Putamen (tissue), 1 donor: ENCODE measurements around the gene LCP2.
"Not testable (repeated sequence)": the region's sequence is repeated elsewhere in the genome, so short reads cannot be mapped to it uniquely, and the experiment has no call there.

Experiments used
- DNase-seq: peaks from one replicate; pipeline ENCODE4 v3.0.0-alpha.2; 2016; ENCODE audit warnings: low spot score

LCP2 gene

DNA sequence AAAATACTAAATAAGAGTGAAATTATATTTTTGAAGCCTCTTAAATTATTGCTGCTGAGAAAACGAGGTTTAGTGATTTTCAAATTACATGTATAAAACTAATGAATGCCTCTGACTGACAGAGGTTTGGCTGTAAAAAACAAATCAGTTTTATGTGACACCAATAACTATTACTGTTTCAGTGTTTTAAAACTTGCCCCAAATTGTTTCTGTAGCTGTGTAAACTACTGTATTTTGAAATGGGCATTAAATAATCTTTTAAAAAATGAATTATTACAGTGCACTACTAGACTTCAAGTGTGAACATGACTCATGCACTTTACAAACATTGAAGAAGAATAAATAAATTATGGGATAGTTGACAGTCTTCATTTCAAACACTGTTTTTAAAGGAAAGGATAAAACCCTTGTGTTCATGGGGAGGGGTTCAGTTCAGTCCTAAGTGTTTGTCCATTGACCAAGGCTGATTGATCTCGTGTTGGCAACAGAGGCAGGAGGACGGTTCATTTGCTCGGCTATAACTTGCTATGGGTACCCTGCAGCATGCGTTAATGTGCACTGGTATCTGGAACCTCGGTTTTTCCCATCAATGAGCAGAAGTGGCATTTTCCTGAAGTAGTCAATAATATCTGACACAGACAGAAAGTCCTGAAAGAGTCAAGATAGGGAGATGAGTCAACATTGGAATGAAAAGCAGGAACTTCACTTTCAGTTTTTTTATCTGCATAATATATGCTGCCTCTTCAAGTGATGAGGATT is 49.2 kb downstream of the LCP2 start:
- DNase-seq: no peak

DNA sequence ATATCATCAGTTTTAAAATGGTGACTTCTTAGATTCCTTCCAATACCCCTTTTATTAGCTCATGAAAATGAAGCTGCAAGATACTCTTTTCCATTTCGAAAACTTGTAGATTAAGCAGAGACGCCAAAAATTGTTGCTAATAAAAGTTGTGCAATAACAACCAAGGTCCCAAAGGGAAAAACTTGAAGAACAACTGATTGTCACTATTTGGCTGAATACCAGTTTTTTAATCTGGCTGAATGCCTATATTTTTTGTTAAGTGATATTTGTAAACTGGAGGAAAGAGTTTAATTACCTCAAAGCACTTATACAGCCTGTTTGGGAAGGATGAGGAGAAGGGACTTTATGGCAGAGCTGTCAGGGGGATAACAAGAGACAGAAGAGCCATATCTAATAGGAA is 50.2 kb downstream of the LCP2 start:
- no peak for DNase-seq

DNA sequence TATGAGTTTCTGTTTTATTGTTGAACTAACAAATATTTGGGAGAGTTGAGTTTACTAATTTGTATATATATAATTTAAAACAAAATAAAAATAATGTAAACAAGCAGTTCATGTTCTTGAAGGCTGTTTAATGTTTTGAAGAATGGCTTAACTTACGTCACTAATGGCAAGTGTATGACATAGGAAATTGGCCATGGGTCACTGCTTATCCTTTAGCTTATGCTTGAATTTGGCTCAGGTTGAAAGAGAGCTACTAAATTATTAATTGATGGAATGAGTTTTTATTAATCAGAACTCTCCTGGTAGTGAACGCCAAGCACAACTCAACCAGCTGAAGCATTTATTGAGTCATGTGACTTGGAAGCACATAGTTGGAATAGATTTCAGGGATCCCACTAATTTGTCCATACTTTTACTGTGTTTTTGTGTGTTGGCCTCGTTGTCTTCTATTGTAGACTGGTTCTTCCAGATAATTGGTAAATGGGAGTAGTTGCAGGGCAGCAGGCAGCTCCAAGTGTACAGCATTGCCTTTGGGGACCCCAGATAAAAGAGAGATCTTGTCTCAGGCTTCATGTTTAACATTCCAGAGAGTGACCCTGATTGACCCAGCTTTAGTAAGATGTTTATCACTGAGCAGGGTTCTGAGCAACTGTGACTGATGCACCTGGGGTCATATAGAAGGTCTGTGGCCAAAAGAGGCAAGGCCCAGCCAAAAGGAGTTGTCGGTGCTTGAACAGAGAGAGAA is 51.3 kb downstream of the LCP2 start:
- no peak for DNase-seq

DNA sequence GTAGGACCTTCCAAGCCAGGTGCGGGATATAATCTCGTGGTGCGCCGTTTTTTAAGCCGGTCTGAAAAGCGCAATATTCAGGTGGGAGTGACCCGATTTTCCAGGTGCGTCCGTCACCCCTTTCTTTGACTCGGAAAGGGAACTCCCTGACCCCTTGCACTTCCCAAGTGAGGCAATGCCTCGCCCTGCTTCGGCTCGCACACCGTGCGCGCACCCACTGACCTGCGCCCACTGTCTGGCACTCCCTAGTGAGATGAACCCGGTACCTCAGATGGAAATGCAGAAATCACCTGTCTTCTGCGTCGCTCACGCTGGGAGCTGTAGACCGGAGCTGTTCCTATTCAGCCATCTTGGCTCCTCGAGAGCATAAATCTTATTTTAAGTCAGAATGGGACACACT is 52.1 kb downstream of the LCP2 start:
- DNase-seq: not testable (repeated sequence)

DNA sequence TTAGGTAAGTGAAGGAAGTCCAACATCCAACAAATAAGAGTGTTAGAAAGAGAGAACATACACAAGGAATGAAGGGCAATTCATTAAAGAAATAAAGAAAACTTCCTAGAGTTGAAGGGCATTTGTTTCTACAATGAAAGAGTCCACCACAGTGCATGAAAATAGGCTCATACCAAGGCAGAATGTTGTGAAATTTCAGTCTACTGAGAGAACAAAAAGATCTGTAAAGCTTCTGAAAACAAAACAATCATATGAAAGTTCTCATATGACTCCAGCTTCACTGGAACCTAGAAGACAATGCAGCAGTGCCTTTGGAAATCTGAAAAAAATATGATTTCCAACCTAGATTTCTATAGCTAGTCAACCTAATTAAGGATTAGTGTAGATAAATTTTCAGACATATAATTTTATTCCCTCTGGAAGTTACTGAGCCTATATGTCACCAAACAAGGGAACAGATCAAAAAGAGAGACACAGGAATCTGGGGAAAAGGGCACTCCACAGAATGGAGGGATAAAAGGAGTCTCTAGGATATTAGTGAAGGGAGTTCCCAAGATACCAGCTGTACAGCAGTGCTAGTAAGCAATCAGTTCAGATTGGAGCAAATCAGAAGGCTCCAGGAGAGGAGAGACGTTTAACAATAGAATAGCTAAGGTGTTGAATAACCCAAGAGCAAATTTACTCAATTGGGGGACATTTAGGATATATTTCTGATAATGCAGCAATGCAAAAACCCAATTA is 59.0 kb downstream of the LCP2 start:
- no peak for DNase-seq

DNA sequence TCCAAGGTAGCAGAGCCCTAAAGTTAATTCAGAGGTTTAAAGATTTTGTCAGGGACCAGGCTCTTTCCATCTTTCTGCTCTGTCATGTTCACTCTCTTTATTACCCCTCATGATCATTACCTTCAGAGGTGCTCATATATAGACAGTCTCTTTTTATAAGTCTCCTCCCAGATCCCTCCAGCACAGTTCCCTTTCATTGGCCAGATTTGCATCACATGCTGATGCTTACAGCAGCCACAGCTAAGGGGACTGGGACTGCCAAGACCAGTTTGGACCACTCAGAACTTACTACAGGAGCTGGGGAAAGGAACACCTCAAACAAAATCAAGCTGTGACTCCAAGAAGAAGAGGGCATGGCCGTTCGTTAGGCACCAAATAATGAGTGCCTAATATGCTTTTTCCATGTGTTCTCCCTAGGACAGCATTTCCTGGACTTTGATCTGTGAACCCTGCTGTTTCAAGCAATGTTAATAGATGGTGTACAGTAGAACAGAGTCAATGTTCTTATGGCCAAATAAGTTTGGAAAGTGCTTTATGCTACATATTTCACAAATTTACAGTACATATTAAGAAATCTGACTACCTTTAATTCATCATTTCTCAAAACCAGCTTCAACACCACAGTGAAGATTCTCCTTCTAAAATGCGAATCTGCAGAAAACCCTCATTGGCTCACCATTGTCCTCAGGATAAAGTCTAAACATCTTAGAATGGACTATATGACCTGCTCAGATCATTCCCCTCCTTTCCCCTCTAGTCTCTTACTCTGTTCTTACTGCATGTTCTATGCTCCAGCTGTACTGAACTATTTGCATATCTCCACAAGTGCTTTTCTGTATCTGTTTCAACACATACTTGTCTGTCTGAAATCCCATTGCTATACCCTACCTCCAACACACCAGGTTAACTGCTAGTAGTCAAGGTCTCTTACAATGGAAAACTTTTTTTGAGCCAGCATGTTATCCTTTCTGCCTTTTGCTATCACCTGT is 61.4 kb downstream of the LCP2 start:
- no peak for DNase-seq

DNA sequence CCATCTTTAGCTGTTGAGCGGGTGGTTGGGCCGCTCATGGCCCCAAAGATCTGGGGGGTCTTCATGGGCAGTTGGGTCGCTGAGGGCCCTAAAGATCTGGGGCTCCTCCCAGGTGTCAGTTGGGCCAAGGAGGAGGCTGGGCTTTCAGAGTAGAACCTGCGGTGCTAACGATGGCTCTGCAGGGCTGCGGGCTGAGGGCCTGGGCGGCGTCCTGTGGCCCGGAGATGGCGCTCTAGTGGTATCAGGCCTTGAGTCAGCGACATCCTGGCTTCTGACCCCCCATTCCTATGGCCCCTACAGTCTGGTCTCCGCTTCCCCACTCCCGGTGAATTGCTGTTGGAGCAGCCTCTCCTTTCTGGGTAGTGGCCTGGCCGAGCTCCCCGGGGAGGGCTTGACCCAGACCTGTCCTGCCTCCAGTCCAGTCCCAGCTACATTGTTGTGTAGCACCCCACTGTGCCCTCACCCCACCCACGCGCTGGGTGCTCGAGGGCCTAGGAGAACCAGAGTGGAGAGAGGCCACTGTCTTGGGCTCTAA is 64.2 kb downstream of the LCP2 start:
- no peak for DNase-seq

DNA sequence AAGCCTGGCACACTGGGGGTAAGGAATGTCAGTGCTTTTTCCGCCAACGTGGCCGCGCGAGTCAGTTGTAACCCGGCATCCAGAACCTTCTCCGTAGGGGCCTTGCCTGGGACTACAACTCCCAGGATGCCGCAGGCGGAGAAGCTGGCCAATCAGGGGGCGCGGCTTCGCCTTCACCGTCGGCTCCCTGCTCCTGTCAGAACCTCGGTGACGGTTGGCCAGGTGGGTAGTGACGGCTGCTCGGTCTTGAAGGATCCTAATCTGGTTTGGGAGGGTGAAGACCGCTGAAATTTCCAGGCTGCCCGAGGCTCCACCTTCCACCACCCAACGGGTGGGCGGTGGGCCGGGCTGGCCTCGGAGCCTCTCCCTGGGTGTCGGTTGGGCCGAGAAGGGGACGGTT is 64.8 kb downstream of the LCP2 start, which contains the start of gene C5orf58:
C5orf58 (plus strand) TSS at position 200 of the 400 bp plus-strand sequence. CDS start 1,992 bp downstream, outside the sequence.
- no peak for DNase-seq

DNA sequence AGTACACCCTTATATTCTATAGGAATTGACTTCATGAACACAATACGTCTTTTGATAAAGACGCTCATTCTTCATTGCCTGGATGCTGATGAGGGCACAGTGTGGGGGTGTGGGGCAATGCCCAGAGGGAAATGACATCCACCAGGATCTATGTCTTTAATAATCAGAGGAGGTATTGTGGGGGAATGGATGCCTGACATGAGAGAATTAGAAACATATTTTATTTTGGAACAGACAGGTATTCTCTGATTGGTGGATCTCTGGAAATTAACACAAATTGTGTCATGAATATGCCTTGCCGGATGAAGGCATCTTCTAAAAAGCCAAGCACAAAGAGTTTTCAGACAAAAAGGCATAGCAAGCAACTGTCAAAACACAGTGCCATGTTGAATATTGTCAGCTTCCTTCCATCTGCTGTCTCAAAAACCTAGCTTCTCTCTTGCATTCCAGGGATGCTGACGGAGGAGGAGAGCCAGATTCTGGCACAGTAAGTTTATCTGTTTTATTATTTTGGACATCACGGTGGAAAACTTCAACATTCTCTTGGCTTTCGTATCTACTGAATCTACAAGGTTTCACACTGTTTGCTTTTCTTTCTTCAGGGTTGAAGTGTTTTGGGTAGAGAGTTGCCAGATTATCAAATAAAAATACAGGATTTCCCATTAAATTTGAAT is 68.7 kb downstream of the LCP2 start:
- no peak for DNase-seq

DNA sequence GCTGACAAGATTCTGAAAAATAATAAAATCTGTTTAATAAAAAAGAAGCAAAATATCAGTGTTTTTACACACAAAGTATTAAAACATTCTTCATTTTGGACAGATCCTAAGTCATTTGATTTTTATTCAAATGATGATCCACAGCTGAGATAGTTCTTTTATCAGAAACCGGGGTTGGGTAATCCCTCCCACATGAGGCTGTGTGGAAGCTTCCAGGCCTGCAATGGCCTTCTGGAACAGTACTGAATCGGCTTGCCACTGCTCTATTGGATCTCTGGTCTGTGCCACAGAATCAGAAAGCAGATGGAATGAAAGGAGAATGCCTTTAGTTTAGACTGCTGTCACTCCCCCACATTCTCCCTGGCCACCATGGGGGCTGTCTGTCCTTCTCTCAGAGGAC is 70.9 kb downstream of the LCP2 start:
- DNase-seq: no peak

DNA sequence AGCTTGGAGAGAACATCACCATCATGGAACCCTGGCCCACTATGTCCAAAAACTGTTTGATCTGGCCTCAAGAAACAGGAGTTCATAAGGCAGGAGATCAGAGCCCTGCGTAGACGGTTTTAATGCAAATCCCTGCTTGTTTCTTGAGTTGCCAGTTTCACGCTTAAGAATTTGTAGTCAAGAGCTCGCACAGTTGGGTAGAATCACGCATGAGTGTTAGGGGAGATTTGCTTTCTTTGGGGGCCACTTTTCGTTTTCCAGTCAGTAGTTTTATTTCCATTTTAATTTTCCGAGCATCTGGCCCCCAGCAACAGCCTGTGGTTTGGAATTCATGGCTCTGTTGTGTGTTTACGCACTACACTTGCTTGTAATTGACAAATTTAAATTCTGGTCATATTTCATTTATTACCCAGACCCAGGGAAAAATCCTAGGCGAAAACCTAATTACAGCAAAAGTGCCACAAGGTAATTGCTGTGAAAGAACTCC is 71.4 kb downstream of the LCP2 start:
- no peak for DNase-seq

DNA sequence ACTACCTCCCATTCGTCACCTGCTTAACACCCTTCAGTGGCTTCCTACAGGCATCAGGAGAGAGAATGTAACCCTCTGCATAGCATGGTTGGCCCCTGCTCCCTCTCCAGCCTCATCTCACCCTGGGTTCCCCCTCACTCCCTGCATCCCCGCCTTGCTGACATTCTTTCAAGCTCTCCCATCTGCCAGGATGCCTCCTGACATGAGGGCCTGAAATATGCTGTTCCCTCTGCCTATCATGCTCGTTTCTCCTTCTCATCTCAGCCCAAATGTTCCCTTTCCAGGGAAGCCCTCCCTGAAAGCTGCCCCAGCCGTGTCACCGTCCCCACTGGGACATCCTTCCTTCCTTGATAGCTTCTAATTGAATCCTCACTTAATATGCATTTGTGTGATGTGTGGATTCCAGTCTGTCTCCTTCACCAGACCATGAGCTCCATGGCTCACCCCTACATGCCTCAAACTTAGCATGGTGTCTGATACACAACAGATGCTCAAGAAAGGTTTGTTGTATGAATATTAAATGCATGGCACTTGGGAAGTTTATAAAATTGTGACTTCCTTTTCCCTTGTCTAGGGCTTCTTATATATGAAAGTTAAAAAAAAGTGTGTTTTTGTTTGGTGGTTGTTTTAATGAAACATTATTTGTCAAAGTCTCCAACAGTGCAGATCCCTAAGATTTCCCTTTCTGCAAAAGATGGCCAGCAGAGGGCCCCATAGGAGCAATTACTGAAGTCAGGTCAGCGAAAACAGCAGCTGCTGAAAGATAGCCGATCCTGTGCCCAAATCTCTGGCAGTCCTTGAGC is 72.0 kb downstream of the LCP2 start:
- DNase-seq: peak; percentile 77

DNA sequence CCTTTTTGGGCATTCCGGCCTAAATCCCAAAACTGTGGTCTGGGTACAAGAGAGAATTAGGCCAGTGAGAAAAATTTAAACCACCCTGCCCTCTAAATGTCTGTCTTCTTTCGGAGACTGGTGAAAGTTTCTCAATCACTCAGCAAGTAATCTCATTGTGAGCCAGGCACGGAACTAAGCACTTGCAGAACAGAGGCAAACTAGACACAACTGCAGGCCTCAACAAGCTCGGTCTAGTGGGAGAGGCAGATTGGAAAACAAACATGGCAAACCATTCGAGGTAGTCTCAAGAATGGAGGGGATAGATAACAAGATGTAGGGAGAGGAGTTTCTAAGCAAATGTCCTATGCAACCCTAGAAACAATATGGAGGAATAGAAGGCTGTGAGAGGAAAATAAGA is 73.7 kb downstream of the LCP2 start:
- no peak for DNase-seq

DNA sequence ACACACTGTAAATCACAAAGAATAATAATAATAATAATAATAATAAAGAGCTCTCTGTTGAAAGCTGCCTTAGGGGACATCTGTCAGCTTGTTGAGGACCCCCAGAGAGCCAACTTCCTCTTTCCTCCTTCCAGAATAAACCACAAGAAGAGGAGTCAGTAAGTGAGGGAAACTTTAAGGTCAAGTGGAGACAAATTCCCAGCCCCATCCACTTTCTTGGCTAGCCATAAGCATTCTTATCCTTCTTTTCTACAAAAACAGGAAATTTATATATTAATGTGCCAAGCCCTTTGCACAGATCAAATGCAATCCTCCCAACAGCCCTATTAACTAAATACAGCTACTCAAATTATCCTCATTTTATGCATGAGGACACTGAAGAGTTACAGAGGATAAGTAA is 74.2 kb downstream of the LCP2 start:
- no peak for DNase-seq

DNA sequence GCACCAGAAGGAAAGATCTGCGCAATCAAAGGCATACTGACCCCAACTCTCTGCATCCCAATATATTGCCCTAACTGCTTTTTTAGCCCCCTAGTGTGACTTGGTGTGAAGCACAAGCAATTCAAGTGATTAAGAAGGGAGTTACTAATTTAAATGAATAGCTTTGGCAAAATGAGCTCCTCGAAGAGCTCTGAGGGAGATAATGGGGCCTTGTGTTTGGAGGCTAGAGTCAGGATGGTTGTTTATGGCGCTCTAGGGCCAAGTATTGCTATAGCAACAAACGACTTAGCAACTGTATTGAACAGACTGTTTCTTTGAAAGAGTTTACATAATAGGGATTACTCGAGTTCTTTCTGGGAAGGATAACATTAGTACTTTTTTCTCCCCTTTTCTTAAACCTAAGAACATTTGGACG is 76.2 kb downstream of the LCP2 start:
- DNase-seq: peak; percentile 48

DNA sequence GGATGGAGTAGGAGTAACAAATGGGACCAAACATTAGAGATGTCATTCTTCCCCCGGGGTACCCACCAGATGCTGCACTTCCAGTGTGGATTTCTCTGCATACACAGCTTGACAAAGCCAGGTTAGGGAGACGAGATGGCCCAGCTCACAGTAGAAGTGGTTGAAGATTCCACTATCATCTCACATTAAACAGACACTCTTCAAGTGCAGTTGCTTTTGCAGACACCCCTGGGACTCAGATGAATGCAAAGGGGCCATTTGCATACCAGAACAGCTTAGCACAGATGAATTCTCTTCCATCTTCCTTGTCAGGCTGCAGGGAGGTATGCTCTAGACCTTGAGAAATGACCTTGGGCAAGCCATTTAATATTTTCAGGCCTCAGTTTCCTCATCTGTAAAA is 77.4 kb downstream of the LCP2 start:
- no peak for DNase-seq

DNA sequence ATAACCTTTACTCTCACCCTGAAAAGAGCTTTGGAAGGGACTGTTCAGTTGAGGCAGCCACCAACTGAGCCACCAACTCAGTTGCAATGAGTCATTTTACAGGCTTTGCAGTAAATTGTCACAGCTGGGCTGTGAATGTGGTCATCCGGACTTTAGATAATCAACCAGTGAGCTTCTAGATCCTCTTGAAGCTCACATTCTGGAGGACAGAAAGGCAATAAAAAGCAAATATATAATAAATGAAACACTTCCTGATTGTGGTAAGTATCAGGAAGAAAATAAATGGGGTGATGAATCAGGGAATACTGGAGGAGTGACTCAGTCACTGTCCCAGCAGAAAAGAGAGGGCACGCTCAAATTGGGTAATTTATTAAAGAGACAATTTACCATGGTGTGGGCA is 78.0 kb downstream of the LCP2 start:
- DNase-seq: no peak

DNA sequence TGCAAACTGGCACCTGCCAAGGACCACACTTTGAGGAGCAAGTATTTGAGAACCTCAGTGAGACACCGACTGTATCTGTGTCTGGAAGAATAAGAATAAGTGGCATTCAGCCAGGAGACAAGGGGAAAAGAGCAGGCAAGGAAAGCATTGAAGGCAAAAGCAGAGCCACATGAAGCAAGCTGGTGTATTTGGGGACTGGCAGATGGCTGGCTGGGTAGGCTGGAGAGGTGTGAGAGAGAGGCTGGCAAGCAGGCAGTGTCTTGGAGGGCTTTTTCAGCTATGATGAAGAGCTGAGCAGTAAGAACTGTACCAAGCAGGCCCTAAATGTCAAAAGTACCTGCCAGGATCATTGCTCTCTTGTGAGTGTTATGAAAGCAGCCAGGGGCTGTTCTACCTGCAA is 78.9 kb downstream of the LCP2 start:
- no peak for DNase-seq

DNA sequence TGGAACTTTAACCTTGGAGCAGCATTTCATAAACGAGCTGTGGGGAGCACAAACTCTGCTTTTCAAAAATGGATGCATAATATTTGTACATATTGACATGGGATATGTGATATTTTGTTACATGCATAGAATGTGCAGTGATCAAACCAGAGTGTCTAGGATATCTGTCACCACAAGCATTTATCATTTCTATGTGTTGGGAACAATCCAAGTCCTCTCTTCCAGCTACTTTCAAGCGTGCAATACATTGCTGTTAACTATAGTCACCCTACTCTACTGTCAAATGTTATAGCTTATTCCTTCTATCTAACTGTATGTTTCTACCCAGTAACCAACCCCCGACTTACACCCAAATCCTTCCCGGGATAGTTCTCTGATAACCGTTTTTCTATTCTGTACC is 79.7 kb downstream of the LCP2 start:
- no peak for DNase-seq
